Measurements from ENCODE around the gene SLC49A4.

SLC49A4 gene

GRCh38 chr3:122912772-122913538 lies 118.1 kb downstream of the SLC49A4 start:
- no peak for DNase-seq

- no peak for DNase-seq
These were observed 118.8 kb downstream of the SLC49A4 start for GRCh38 chr3:122913539-122914100.

GRCh38 chr3:122915300-122916055 lies 120.6 kb downstream of the SLC49A4 start:
- no peak for DNase-seq

- DNase-seq = no peak
These were observed 121.2 kb downstream of the SLC49A4 start for GRCh38 chr3:122916084-122916483.

- no peak for DNase-seq
These were observed 121.7 kb downstream of the SLC49A4 start for GRCh38 chr3:122916580-122916979.

- DNase-seq = no peak
These were observed 122.5 kb downstream of the SLC49A4 start for GRCh38 chr3:122917412-122917811.

- no peak for DNase-seq
These were observed 123.9 kb downstream of the SLC49A4 start for GRCh38 chr3:122918576-122919290.

GRCh38 chr3:122919291-122919610 lies 124.4 kb downstream of the SLC49A4 start:
- DNase-seq = no peak

- no peak for DNase-seq
These were observed 126.1 kb downstream of the SLC49A4 start for GRCh38 chr3:122920986-122921385.

GRCh38 chr3:122921791-122922651 lies 127.2 kb downstream of the SLC49A4 start:
- DNase-seq = no peak

- no peak for DNase-seq
These were observed 128.7 kb downstream of the SLC49A4 start for GRCh38 chr3:122923611-122924010.

- DNase-seq = no peak
These were observed 129.2 kb downstream of the SLC49A4 start for GRCh38 chr3:122924056-122924455.

- no peak for DNase-seq
These were observed 130.9 kb downstream of the SLC49A4 start for GRCh38 chr3:122925756-122926155.

GRCh38 chr3:122926322-122926721 lies 131.5 kb downstream of the SLC49A4 start:
- no peak for DNase-seq

GRCh38 chr3:122926811-122927210 lies 131.9 kb downstream of the SLC49A4 start:
- DNase-seq = no peak

GRCh38 chr3:122927726-122928125 lies 132.9 kb downstream of the SLC49A4 start:
- DNase-seq = no peak

- DNase-seq = no peak
These were observed 133.7 kb downstream of the SLC49A4 start for GRCh38 chr3:122928396-122929187.

- no peak for DNase-seq
These were observed 134.6 kb downstream of the SLC49A4 start for GRCh38 chr3:122929188-122930062.

GRCh38 chr3:122930063-122930997 lies 135.5 kb downstream of the SLC49A4 start:
- DNase-seq = no peak
